ENCODE data around the gene MYH7.

DNA sequence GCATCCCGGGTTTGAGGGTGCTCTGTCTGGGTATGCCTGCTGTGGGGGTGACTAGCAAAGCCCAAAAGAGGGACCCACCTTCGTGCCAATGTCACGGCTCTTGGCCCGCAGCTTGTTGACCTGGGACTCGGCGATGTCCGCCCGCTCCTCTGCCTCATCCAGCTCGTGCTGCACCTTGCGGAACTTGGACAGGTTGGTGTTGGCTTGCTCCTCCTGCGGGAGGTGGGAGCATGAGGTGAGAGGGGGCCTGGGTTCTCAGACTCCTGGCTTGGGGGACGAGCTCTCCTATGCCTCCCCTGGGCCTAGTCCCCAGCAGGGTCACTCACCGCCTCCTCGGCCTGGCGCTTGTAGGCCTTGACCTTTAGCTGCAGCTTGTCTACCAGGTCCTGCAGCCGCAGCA is 21.8 kb downstream of the MYH7 start:
- TF ChIP-seq, protein P1, sequence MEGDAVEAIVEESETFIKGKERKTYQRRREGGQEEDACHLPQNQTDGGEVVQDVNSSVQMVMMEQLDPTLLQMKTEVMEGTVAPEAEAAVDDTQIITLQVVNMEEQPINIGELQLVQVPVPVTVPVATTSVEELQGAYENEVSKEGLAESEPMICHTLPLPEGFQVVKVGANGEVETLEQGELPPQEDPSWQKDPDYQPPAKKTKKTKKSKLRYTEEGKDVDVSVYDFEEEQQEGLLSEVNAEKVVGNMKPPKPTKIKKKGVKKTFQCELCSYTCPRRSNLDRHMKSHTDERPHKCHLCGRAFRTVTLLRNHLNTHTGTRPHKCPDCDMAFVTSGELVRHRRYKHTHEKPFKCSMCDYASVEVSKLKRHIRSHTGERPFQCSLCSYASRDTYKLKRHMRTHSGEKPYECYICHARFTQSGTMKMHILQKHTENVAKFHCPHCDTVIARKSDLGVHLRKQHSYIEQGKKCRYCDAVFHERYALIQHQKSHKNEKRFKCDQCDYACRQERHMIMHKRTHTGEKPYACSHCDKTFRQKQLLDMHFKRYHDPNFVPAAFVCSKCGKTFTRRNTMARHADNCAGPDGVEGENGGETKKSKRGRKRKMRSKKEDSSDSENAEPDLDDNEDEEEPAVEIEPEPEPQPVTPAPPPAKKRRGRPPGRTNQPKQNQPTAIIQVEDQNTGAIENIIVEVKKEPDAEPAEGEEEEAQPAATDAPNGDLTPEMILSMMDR (IDR thresholded peaks at IDR 0.05; ENCODE audit: low read depth, low read length, missing input control), result no peak
- TF ChIP-seq TAF1 (conservative IDR thresholded peaks at IDR 0.05) (no peak), RAD21 (IDR thresholded peaks at IDR 0.05) (no peak), YY1 (IDR thresholded peaks at IDR 0.05) (no peak), GABPA (IDR thresholded peaks at IDR 0.05 in 1 of 2, conservative IDR thresholded peaks at IDR 0.05 in 1 of 2) (no peak), MAX (IDR thresholded peaks at IDR 0.05) (no peak), RXRA (IDR thresholded peaks at IDR 0.05) (no peak), SP1 (IDR thresholded peaks at IDR 0.05) (no peak), FOXA1 (IDR thresholded peaks at IDR 0.05) (no peak), HNF4G (IDR thresholded peaks at IDR 0.05) (no peak), EGR1 (IDR thresholded peaks at IDR 0.05; ENCODE audit: low read depth in 2 of 2) (no peak)
- TF ChIP-seq, protein P2, sequence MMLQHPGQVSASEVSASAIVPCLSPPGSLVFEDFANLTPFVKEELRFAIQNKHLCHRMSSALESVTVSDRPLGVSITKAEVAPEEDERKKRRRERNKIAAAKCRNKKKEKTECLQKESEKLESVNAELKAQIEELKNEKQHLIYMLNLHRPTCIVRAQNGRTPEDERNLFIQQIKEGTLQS (IDR thresholded peaks at IDR 0.05), result no peak
- TF ChIP-seq, protein P3, sequence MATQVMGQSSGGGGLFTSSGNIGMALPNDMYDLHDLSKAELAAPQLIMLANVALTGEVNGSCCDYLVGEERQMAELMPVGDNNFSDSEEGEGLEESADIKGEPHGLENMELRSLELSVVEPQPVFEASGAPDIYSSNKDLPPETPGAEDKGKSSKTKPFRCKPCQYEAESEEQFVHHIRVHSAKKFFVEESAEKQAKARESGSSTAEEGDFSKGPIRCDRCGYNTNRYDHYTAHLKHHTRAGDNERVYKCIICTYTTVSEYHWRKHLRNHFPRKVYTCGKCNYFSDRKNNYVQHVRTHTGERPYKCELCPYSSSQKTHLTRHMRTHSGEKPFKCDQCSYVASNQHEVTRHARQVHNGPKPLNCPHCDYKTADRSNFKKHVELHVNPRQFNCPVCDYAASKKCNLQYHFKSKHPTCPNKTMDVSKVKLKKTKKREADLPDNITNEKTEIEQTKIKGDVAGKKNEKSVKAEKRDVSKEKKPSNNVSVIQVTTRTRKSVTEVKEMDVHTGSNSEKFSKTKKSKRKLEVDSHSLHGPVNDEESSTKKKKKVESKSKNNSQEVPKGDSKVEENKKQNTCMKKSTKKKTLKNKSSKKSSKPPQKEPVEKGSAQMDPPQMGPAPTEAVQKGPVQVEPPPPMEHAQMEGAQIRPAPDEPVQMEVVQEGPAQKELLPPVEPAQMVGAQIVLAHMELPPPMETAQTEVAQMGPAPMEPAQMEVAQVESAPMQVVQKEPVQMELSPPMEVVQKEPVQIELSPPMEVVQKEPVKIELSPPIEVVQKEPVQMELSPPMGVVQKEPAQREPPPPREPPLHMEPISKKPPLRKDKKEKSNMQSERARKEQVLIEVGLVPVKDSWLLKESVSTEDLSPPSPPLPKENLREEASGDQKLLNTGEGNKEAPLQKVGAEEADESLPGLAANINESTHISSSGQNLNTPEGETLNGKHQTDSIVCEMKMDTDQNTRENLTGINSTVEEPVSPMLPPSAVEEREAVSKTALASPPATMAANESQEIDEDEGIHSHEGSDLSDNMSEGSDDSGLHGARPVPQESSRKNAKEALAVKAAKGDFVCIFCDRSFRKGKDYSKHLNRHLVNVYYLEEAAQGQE (IDR thresholded peaks at IDR 0.05), result no peak
